ENCODE measurements around the gene PLA2G6. TPM values are rescaled to one million over a fixed set of nuclear protein-coding genes. Genes with fewer than 3 reads are reported as not detected.

PLA2G6 gene
- total RNA-seq, 2 experiments from 2014 or later = 48.8 to 50.2 TPM

DNA sequence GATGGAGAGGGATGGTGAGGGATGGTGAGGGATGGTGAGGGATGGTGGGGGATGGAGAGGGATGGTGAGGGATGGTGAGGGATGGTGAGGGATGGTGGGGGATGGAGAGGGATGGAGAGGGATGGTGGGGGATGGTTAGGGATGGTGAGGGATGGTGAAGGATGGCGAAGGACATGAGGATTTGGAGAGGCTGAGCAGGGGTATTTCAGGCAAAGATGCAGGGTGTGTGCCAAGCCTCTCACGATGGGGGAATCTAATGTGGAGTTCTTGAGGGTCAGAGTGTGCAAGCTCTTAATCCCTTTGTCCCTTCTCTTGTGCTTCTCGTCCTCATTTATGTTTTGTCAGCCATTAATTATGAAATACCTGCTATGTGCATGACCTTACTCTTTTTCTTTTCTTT lies 7.5 kb upstream of the PLA2G6 start:
- H3K9me3 ChIP-seq (ENCODE audit: control insufficient read depth in 1 of 2, insufficient read depth in 1 of 2, low read length in 2 of 2) = no peaks in the 10 kb centered on the region
- Mint-ChIP-seq H3K27me3 (no peaks in the 10 kb centered on the region), H3K9me3 (no peaks in the 10 kb centered on the region), H3K4me3 (no peak overlapping the region), H3K4me1 (ENCODE audit: low read depth) (no peaks in the 10 kb centered on the region), H3K36me3 (ENCODE audit: low read depth) (no peaks in the 10 kb centered on the region), H3K27ac (no peak overlapping the region)
- H3K4me3 ChIP-seq (ENCODE audit: low read length) = no peak overlapping the region
- intact Hi-C loops (cut with DNase I, micrococcal nuclease) = loop anchor here in 1 of 2 experiments (10.0 kb wide), 1 partner anchor 386 kb away; the partner anchor contains the start of gene DMC1
- ATAC-seq (ENCODE audit: poor library complexity) (no peak), DNase-seq (no peak)
- POLR2A ChIA-PET = no interaction called here
- CTCF ChIA-PET = no interaction called here
- H3K4me1 ChIP-seq (ENCODE audit: insufficient read depth, low read length) = no peaks in the 10 kb centered on the region
- no peak overlapping the region for H3K27ac ChIP-seq (ENCODE audit: low read depth in 1 of 2, low read length in 2 of 2)
- H3K27me3 ChIP-seq (ENCODE audit: control insufficient read depth in 1 of 2, insufficient read depth in 2 of 2, low read length in 2 of 2) = no peaks in the 10 kb centered on the region
- H3K36me3 ChIP-seq (ENCODE audit: insufficient read depth, low read length) = no peaks in the 10 kb centered on the region
- TF ChIP-seq, protein P1, sequence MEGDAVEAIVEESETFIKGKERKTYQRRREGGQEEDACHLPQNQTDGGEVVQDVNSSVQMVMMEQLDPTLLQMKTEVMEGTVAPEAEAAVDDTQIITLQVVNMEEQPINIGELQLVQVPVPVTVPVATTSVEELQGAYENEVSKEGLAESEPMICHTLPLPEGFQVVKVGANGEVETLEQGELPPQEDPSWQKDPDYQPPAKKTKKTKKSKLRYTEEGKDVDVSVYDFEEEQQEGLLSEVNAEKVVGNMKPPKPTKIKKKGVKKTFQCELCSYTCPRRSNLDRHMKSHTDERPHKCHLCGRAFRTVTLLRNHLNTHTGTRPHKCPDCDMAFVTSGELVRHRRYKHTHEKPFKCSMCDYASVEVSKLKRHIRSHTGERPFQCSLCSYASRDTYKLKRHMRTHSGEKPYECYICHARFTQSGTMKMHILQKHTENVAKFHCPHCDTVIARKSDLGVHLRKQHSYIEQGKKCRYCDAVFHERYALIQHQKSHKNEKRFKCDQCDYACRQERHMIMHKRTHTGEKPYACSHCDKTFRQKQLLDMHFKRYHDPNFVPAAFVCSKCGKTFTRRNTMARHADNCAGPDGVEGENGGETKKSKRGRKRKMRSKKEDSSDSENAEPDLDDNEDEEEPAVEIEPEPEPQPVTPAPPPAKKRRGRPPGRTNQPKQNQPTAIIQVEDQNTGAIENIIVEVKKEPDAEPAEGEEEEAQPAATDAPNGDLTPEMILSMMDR (IDR thresholded peaks at IDR 0.05) = no peak

DNA sequence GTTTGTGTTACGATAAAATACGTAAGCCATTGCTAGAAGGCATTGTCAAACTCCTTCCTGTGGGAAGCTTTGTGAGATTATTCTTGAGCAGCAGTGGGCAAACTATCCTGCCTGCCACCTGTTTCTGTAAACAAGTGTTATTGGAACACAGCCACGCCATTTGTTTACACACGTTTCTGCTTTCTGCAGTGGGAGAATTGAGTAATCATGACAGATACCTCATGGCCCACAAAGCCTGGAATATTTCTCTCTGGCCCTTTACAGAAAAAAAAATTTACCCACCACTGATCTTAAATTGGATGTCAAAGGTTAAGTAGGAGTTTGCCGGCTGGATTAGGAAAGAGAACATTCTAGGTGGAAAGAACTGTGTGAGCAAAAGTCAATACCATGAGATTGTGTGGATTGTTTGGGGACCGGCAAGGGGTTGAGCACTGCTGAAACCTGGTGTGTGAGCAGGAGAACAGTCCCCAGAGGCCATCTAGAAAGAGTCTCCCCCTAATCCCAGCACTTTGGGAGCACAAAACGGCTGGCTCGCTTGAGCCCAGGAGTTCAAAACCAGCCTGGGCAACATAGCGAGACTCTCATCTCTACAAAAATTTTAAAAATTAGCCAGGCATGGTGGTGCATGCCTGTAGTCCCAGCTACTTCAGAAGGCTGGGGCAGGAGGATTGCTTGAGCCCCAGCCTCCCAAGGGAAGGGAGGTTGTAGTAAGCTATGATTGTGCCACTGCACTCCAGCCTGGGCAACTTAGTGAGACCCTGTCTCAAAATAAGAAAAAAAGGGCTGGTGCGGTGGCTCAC lies 6.0 kb upstream of the PLA2G6 start:
- H3K4me3 Mint-ChIP-seq = no peak overlapping the region
- H3K27ac Mint-ChIP-seq = no peak overlapping the region
- Histone ChIP-seq H3K4me1 (ENCODE audit: insufficient read depth, low read length) (no peaks in the 10 kb centered on the region), H3K27me3 (ENCODE audit: control insufficient read depth in 1 of 2, insufficient read depth in 2 of 2, low read length in 2 of 2) (no peaks in the 10 kb centered on the region), H3K4me3 (ENCODE audit: low read length) (no peak overlapping the region), H3K36me3 (ENCODE audit: insufficient read depth, low read length) (no peaks in the 10 kb centered on the region), H3K9me3 (ENCODE audit: control insufficient read depth in 1 of 2, insufficient read depth in 1 of 2, low read length in 2 of 2) (no peaks in the 10 kb centered on the region), H3K27ac (ENCODE audit: low read depth in 1 of 2, low read length in 2 of 2) (no peak overlapping the region)
- H3K4me1 Mint-ChIP-seq (ENCODE audit: low read depth) = no peaks in the 10 kb centered on the region
- TF ChIP-seq, protein P1 (IDR thresholded peaks at IDR 0.05) = no peak
- CTCF ChIA-PET = no interaction called here
- DNase-seq (no peak), ATAC-seq (ENCODE audit: poor library complexity) (no peak)
- H3K27me3 Mint-ChIP-seq = no peaks in the 10 kb centered on the region
- POLR2A ChIA-PET = no interaction called here
- no peaks in the 10 kb centered on the region for H3K36me3 Mint-ChIP-seq (ENCODE audit: low read depth)
- no peaks in the 10 kb centered on the region for H3K9me3 Mint-ChIP-seq
- intact Hi-C loops (cut with DNase I, micrococcal nuclease) = loop anchor here in 1 of 2 experiments (10.0 kb wide), 1 partner anchor 387 kb away; the partner anchor contains the start of gene DMC1

GRCh38 chr22:38186429-38186828 lies 4.8 kb upstream of the PLA2G6 start:
- no peaks in the 10 kb centered on the region for H3K9me3 Mint-ChIP-seq
- POLR2A ChIA-PET = interaction anchor here (0.8 kb wide), 1 partner anchor 23 kb away, joined by 4 read pairs; no protein-coding TSS in a partner anchor
- TF ChIP-seq, protein P1 (IDR thresholded peaks at IDR 0.05) = no peak
- DNase-seq (no peak), ATAC-seq (ENCODE audit: poor library complexity) (no peak)
- peaks cover under 1% of the 10 kb centered on the region for H3K36me3 Mint-ChIP-seq (ENCODE audit: low read depth)
- H3K27me3 Mint-ChIP-seq = no peaks in the 10 kb centered on the region
- H3K4me3 Mint-ChIP-seq = no peak overlapping the region
- Histone ChIP-seq H3K27me3 (ENCODE audit: control insufficient read depth in 1 of 2, insufficient read depth in 2 of 2, low read length in 2 of 2) (no peaks in the 10 kb centered on the region), H3K4me3 (ENCODE audit: low read length) (no peak overlapping the region), H3K4me1 (ENCODE audit: insufficient read depth, low read length) (peaks cover 5% of the 10 kb centered on the region), H3K36me3 (ENCODE audit: insufficient read depth, low read length) (no peaks in the 10 kb centered on the region), H3K27ac (ENCODE audit: low read depth in 1 of 2, low read length in 2 of 2) (no peak overlapping the region), H3K9me3 (ENCODE audit: control insufficient read depth in 1 of 2, insufficient read depth in 1 of 2, low read length in 2 of 2) (no peaks in the 10 kb centered on the region)
- CTCF ChIA-PET = no interaction called here
- H3K4me1 Mint-ChIP-seq (ENCODE audit: low read depth) = peaks cover 7% of the 10 kb centered on the region
- intact Hi-C loops (cut with DNase I, micrococcal nuclease) = loop anchor here in 1 of 2 experiments (10.0 kb wide), 1 partner anchor 388 kb away; the partner anchor contains the start of gene DMC1
- no peak overlapping the region for H3K27ac Mint-ChIP-seq

All from CD4-positive, alpha-beta T cell (primary cell).